WERI-Rb-1 (cell line): ENCODE measurements around the gene KSR1.
A peak's percentile ranks its signal among the peaks of the same experiment; 100 is the strongest.

Source experiments
- DNase-seq: peaks from one replicate; pipeline ENCODE4 v3.0.0-alpha.2; 2020
- H3K27ac ChIP-seq: fragments of 250-450 bp; sonication (Bioruptor Pico); 2 replicates; pipeline ENCODE4 v1.5.1; 2020; ENCODE audit warnings: mild to moderate bottlenecking, moderate library complexity
- H3K27me3 ChIP-seq: fragments of 250-450 bp; sonication (Bioruptor Pico); 2 replicates; pipeline ENCODE4 v1.5.1; 2021; ENCODE audit warnings: mild to moderate bottlenecking, low read depth, moderate library complexity; ENCODE audit not compliant: insufficient read depth, severe bottlenecking
- H3K36me3 ChIP-seq: fragments of 250-450 bp; sonication (Bioruptor Pico); 2 replicates; pipeline ENCODE4 v1.5.1; 2020; ENCODE audit warnings: mild to moderate bottlenecking, moderate library complexity
- H3K4me3 ChIP-seq: 2 replicates; pipeline ENCODE4 v1.5.1; 2011; ENCODE audit warnings: low read depth, mild to moderate bottlenecking, control low read depth, low read length
- H3K9me3 ChIP-seq: fragments of 250-450 bp; sonication (Bioruptor Pico); 2 replicates; pipeline ENCODE4 v1.5.1; 2021; ENCODE audit warnings: mild to moderate bottlenecking, moderate library complexity; ENCODE audit not compliant: severe bottlenecking
- CTCF ChIP-seq: IDR thresholded peaks from 2 replicates; pipeline ENCODE4 v1.5.1; 2011; ENCODE audit warnings: low read depth, mild to moderate bottlenecking, control low read depth, inconsistent platforms, low read length

KSR1 gene

GRCh38 chr17:27525316-27525715, 69.1 kb downstream of the KSR1 start:
- H3K27me3 ChIP-seq: no peaks in the 10 kb centered on the region
- H3K27ac ChIP-seq: no peak overlapping the region
- H3K36me3 ChIP-seq: no peaks in the 10 kb centered on the region
- H3K4me3 ChIP-seq: no peak overlapping the region
- no peak for TF ChIP-seq CTCF
- H3K9me3 ChIP-seq: no peaks in the 10 kb centered on the region
- DNase-seq: no peak

GRCh38 chr17:27525836-27526603, 69.8 kb downstream of the KSR1 start:
- Histone ChIP-seq H3K36me3 (no peaks in the 10 kb centered on the region), H3K27ac (no peak overlapping the region), H3K4me3 (no peak overlapping the region), H3K27me3 (no peaks in the 10 kb centered on the region), H3K9me3 (no peaks in the 10 kb centered on the region)
- TF ChIP-seq CTCF: no peak
- DNase-seq: no peak

GRCh38 chr17:27526604-27527002, 70.4 kb downstream of the KSR1 start:
- DNase-seq: no peak
- Histone ChIP-seq H3K36me3 (no peaks in the 10 kb centered on the region), H3K27ac (no peak overlapping the region), H3K9me3 (no peaks in the 10 kb centered on the region), H3K27me3 (no peaks in the 10 kb centered on the region), H3K4me3 (no peak overlapping the region)
- no peak for TF ChIP-seq CTCF

GRCh38 chr17:27529230-27529796, 73.1 kb downstream of the KSR1 start:
- no peak overlapping the region for H3K4me3 ChIP-seq
- peak; percentile 31; the same call in 1 of the 2 replicates for TF ChIP-seq CTCF
- 0 out of 2 replicates have a peak overlapping the region, but pooled peaks have one; percentile 13 for H3K27ac ChIP-seq
- no peaks in the 10 kb centered on the region for H3K36me3 ChIP-seq
- DNase-seq: peak; percentile 57
- H3K9me3 ChIP-seq: no peaks in the 10 kb centered on the region
- no peaks in the 10 kb centered on the region for H3K27me3 ChIP-seq

- no peak for DNase-seq
- Histone ChIP-seq H3K27me3 (no peaks in the 10 kb centered on the region), H3K27ac (no peak overlapping the region), H3K36me3 (no peaks in the 10 kb centered on the region), H3K4me3 (no peak overlapping the region), H3K9me3 (no peaks in the 10 kb centered on the region)
- TF ChIP-seq CTCF: no peak
These were observed 74.6 kb downstream of the KSR1 start for GRCh38 chr17:27530764-27531391.
